Smooth muscle cell (in vitro differentiated cells): Measurements from ENCODE around the gene SKI. TPM values are rescaled to one million over a fixed set of nuclear protein-coding genes. Genes with fewer than 3 reads are reported as not detected.

ENCODE experiments used
- DNase-seq: peaks from one replicate; lab custom pipeline; 2025; ENCODE audit not compliant: unreplicated experiment; lab: John Stamatoyannopoulos, UW
- H2AFZ ChIP-seq: fragments of 200-600 bp; sonication (generic); 2 replicates; pipeline ENCODE4 v1.6.0; 2016; ENCODE audit warnings: antibody characterized with exemption, low read depth, mild to moderate bottlenecking
- H3F3A ChIP-seq: fragments of 200-600 bp; sonication (generic); 2 replicates; pipeline ENCODE4 v1.6.0; 2017; ENCODE audit warnings: antibody characterized with exemption, low read depth
- H3K27ac ChIP-seq: fragments of 200-600 bp; sonication (generic); 2 replicates; pipeline ENCODE4 v1.5.1; 2016; ENCODE audit warnings: low read depth, mild to moderate bottlenecking
- H3K27me3 ChIP-seq: fragments of 200-600 bp; sonication (generic); 2 replicates; pipeline ENCODE4 v1.6.1; 2016; ENCODE audit warnings: low read depth, mild to moderate bottlenecking
- H3K36me3 ChIP-seq: fragments of 200-600 bp; sonication (generic); 2 replicates; pipeline ENCODE4 v1.5.1; 2016; ENCODE audit warnings: low read depth
- H3K4me1 ChIP-seq: fragments of 200-600 bp; sonication (generic); 2 replicates; pipeline ENCODE4 v1.5.1; 2016; ENCODE audit warnings: low read depth
- H3K4me2 ChIP-seq: fragments of 200-600 bp; sonication (generic); 2 replicates; pipeline ENCODE4 v1.6.0; 2016; ENCODE audit warnings: mild to moderate bottlenecking
- H3K4me3 ChIP-seq: fragments of 200-600 bp; sonication (generic); 2 replicates; pipeline ENCODE4 v1.5.1; 2016; ENCODE audit warnings: mild to moderate bottlenecking
- H3K79me2 ChIP-seq: fragments of 200-600 bp; sonication (generic); 2 replicates; pipeline ENCODE4 v1.6.0; 2016; ENCODE audit warnings: low read depth, mild to moderate bottlenecking
- H3K9ac ChIP-seq: fragments of 200-600 bp; sonication (generic); 2 replicates; pipeline ENCODE4 v1.6.0; 2016; ENCODE audit warnings: low read depth
- H3K9me3 ChIP-seq: fragments of 200-600 bp; sonication (generic); replicated peaks from 2 replicates; pipeline ENCODE4 v1.5.1; 2016; ENCODE audit warnings: low read depth
- H4K20me1 ChIP-seq: fragments of 200-600 bp; sonication (generic); 2 replicates; pipeline ENCODE4 v1.6.0; 2016; ENCODE audit warnings: low read depth
- CTCF ChIP-seq: fragments of 200-600 bp; sonication (generic); IDR thresholded peaks from 2 replicates; pipeline ENCODE4 v1.5.1; 2017; ENCODE audit warnings: borderline replicate concordance, mild to moderate bottlenecking, antibody characterized with exemption; ENCODE audit not compliant: insufficient read depth, poor library complexity, severe bottlenecking
- WGBS: methylation state at CpG from one replicate; pipeline ENCODE4 v1.1.7; 2016; ENCODE audit warnings: low lambda C conversion rate; 5-methylcytosine and 5-hydroxymethylcytosine counted together
- polyA plus RNA-seq: library from polyadenylated mRNA; unstranded; fragments of >200 nt; fragmentation: Nextera tagmentation; extraction: Ambion mirVana; gene quantifications from 2 replicates; pipeline ENCODE4 v1.2.1, GENCODE V29; 2016
- total RNA-seq: library from RNA; depleted of rRNA; stranded (reverse); fragments of >200 nt; gene quantifications from 2 replicates; pipeline ENCODE4 v1.2.3, GENCODE V29; 2014

The SKI gene
- total and polyA plus RNA-seq, 2 experiments from 2014 or later = 4.2 to 19.6 TPM

GRCh38 chr1:2341706-2342383 is 113.7 kb downstream of the SKI start:
- no peak for DNase-seq
- H3F3A ChIP-seq = no peaks in the 10 kb centered on the region
- no peak overlapping the region for H2AFZ ChIP-seq
- no peaks in the 10 kb centered on the region for H3K79me2 ChIP-seq
- H3K4me1 ChIP-seq = no peaks in the 10 kb centered on the region
- H3K4me3 ChIP-seq = no peak overlapping the region
- no peaks in the 10 kb centered on the region for H4K20me1 ChIP-seq
- no peaks in the 10 kb centered on the region for H3K9me3 ChIP-seq
- H3K27ac ChIP-seq = no peak overlapping the region
- no peaks in the 10 kb centered on the region for H3K27me3 ChIP-seq
- H3K9ac ChIP-seq = no peak overlapping the region
- no peak for TF ChIP-seq CTCF
- H3K36me3 ChIP-seq = no peaks in the 10 kb centered on the region
- WGBS = 88% methylated on average over 29 of the region's 29 CpGs
- no peak overlapping the region for H3K4me2 ChIP-seq

GRCh38 chr1:2342384-2343022 is 114.4 kb downstream of the SKI start:
- H3K27me3 ChIP-seq = no peaks in the 10 kb centered on the region
- no peaks in the 10 kb centered on the region for H3K4me1 ChIP-seq
- H3K4me3 ChIP-seq = no peak overlapping the region
- H3K9me3 ChIP-seq = no peaks in the 10 kb centered on the region
- no peaks in the 10 kb centered on the region for H3F3A ChIP-seq
- H3K36me3 ChIP-seq = no peaks in the 10 kb centered on the region
- TF ChIP-seq CTCF = no peak
- H3K27ac ChIP-seq = no peak overlapping the region
- 91% methylated on average over 21 of the region's 21 CpGs for WGBS
- no peaks in the 10 kb centered on the region for H3K79me2 ChIP-seq
- no peak for DNase-seq
- H2AFZ ChIP-seq = no peak overlapping the region
- H3K9ac ChIP-seq = no peak overlapping the region
- H4K20me1 ChIP-seq = no peaks in the 10 kb centered on the region
- H3K4me2 ChIP-seq = no peak overlapping the region

GRCh38 chr1:2343023-2343935 is 115.2 kb downstream of the SKI start:
- H3K36me3 ChIP-seq = no peaks in the 10 kb centered on the region
- no peak overlapping the region for H3K4me2 ChIP-seq
- WGBS = 95% methylated on average over 39 of the region's 39 CpGs
- H3K27me3 ChIP-seq = no peaks in the 10 kb centered on the region
- no peak overlapping the region for H2AFZ ChIP-seq
- H3K9me3 ChIP-seq = no peaks in the 10 kb centered on the region
- no peak for DNase-seq
- no peaks in the 10 kb centered on the region for H3K79me2 ChIP-seq
- no peak overlapping the region for H3K9ac ChIP-seq
- H4K20me1 ChIP-seq = no peaks in the 10 kb centered on the region
- H3K4me3 ChIP-seq = no peak overlapping the region
- H3K4me1 ChIP-seq = no peaks in the 10 kb centered on the region
- H3F3A ChIP-seq = no peaks in the 10 kb centered on the region
- TF ChIP-seq CTCF = no peak
- no peak overlapping the region for H3K27ac ChIP-seq
